Retinal pigment epithelial cell (primary cell): ENCODE data around the gene ACTC1.
A peak's percentile ranks its signal among the peaks of the same experiment; 100 is the strongest.

Experiments used
- DNase-seq: peaks from one replicate; pipeline ENCODE4 v3.0.0-alpha.2; 2010; ENCODE audit warnings: low read depth
- H3K4me3 ChIP-seq: 2 replicates; pipeline ENCODE4 v1.5.1; 2011; ENCODE audit warnings: mild to moderate bottlenecking, low read length, control low read depth, moderate library complexity
- TF ChIP-seq, protein P1 (sequence below): conservative IDR thresholded peaks from 2 replicates; pipeline ENCODE4 v1.5.1; 2011; ENCODE audit warnings: low read depth, low read length, control low read depth, inconsistent platforms

ACTC1 gene

DNA sequence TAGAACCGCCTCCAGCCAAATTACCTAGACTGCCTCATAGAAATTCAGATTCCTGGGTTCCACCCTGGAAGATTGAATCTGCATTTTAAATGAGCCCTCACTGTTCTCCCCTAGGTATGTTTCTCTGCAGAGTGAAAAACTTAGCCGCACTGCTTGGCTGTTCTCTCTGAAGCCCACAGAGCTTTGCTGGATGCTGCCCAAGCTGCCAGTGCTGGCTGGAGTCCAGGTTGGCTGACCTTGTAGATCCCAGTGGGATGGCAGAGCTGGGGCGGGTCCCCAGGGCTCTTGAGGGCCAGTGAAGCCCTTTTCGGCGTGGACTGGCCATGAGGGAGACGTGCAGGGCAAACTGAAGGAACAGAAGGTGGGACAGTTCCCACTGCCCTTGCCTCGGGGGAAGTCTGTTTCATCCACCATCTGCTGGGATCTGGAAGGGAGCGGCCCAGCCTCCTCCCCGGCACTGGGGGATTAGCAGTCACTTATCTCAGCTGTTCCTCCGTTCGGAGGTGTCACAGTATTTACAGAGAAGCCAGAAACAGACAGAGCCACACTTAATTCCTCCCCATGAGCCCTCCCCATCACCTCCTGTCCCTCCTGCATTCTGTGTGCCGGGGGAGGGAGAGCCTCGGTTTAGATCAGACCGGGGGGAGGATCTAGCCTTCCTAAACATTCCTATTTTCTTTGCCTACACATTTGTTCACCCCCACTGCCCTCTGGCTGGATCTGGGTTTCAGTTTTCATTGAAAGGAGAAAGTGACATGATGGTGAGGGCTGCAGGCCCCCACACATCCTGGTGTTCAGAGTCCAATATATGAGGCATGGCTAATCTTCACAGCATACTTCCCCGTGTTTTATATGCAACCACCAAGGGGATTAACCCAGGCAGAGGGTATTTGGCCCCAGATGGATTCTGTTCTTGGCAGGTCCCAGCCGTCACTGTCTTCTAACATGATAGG lies 4.1 kb upstream of the ACTC1 start:
- peak; percentile 68 for DNase-seq
- peak overlapping the region; percentile 16 for H3K4me3 ChIP-seq

DNA sequence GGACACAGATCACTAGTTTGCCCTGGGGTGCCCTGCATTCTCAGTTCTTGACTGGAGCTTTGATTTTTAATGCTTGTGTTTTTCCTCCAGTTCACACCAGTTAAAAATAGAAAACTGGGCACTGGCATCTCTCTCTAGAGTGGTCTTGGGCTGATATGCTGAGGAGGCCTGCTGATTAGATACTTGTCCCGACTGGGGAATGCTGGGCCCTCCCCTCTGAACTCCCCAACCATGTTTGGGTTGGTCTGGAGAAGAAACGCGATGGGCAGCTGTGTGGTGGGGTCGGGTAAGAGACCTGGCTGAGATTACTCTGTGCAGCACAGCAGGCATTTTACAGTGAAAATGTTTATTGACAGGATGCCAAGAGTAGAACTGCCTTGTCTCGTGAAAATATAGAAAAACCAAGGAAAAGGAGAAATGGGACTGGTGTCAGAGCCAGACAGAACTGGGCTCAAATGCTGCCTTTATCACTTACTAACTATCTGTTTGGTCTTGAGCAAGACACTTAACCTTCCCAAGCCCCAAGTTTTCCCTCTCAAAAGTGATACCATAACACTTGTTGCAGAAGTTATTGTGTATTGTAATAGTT lies 1.6 kb upstream of the ACTC1 start:
- H3K4me3 ChIP-seq, result no peak overlapping the region
- no peak for DNase-seq
- TF ChIP-seq, protein P1, sequence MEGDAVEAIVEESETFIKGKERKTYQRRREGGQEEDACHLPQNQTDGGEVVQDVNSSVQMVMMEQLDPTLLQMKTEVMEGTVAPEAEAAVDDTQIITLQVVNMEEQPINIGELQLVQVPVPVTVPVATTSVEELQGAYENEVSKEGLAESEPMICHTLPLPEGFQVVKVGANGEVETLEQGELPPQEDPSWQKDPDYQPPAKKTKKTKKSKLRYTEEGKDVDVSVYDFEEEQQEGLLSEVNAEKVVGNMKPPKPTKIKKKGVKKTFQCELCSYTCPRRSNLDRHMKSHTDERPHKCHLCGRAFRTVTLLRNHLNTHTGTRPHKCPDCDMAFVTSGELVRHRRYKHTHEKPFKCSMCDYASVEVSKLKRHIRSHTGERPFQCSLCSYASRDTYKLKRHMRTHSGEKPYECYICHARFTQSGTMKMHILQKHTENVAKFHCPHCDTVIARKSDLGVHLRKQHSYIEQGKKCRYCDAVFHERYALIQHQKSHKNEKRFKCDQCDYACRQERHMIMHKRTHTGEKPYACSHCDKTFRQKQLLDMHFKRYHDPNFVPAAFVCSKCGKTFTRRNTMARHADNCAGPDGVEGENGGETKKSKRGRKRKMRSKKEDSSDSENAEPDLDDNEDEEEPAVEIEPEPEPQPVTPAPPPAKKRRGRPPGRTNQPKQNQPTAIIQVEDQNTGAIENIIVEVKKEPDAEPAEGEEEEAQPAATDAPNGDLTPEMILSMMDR, result no peak

More for the DNA sequence above, 4.1 kb upstream of the ACTC1 start:
- TF ChIP-seq, protein P1, result no peak

DNA sequence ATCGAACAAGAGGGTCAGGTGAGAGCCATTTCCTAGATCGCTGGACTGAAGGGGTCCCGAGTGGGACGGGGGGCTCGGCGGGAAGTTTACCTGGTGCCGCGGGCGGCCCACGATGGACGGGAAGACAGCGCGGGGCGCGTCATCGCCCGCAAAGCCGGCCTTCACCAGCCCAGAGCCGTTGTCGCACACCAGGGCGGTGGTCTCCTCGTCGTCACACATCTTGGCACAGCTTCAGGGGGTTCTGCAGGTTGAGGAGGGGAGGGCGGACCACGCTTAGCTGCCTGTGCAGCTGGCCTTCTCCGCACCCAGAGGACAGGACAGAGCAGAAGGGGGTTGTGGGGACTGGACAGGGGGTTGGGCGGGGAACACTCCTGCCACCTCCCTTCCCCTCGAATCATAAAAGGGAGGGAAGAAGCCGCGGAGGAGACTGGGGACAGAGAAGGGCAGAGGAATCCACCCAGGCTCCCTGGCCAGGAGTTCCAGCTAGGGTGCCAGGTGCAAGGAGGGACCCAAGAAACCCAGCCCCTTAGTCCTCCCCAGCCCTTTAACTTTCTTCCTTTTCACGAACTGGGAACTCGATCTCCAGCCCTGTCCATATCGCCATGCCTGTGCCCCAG lies 651 bp downstream of the ACTC1 start:
- H3K4me3 ChIP-seq, result peak overlapping the region; percentile 33
- TF ChIP-seq, protein P1, result no peak
- no peak for DNase-seq

DNA sequence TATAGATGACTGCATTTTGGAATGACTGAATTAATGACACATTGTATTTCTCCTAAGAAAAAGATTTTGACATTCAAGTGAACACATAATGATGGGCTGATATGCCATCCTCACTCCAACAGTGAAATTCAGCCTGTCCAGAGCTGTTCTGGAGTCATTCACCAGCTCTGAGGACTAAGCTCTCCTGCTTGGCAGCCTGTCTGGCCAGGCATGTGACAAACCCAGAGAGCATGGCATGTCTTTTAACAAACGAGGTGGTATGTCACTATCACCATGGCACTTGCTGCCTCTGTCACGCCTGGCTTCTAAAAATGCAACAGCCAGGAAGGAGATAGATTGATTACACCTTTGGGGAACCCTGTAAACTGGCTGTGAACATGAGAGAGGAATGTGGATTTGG lies 1.4 kb downstream of the ACTC1 start:
- H3K4me3 ChIP-seq, result no peak overlapping the region
- TF ChIP-seq, protein P1, result no peak
- no peak for DNase-seq

DNA sequence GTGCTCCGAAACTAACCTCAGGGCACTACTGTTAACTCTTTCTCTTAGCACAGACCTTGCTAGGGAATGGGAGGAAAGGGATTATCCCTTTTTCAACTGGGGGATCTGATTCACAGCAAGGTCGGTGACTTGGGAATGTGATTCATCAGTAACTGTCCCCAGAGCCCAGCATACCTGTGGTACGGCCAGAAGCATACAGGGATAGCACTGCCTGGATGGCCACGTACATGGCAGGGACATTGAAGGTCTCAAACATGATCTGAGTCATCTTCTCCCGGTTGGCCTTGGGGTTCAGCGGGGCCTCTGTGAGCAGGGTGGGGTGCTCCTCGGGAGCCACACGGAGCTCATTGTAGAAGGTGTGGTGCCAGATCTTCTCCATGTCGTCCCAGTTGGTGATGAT lies 2.3 kb downstream of the ACTC1 start:
- DNase-seq, result no peak
- TF ChIP-seq, protein P1, result no peak
- no peak overlapping the region for H3K4me3 ChIP-seq

DNA sequence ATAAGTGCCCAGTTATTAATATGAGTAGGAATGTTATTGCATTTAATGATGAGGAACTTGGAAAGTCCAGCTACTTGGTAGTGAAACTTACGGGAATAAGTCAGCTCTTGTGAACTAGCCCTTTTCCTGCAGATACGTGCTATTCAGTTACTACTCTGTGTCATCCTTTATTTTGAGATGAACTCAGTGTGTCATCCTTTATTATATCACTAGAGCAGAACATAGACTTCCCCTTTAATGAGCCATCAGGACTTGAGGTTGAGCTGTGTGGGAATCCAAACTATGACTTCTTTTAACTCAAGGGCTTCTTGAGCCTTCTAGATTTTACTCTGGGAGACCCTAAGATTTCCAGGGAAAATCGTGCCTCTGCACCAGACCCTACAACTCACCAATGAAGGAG lies 3.6 kb downstream of the ACTC1 start:
- TF ChIP-seq, protein P1, result no peak
- H3K4me3 ChIP-seq, result no peak overlapping the region
- no peak for DNase-seq
